ENCODE data around the gene ZNF653.

- TF ChIP-seq POLR2AphosphoS5 (IDR thresholded peaks at IDR 0.05; ENCODE audit: insufficient read depth in 1 of 2, low read depth in 1 of 2) (no peak), CTCF (IDR thresholded peaks at IDR 0.05) (no peak)
Measured at GRCh38 chr19:11434703-11435056, 71.0 kb downstream of the ZNF653 start.
